GM12864 (cell line): ENCODE data around the gene GABRG3.

Experiments used
- DNase-seq: peaks from one replicate; pipeline ENCODE4 v3.0.0-alpha.2; 2011; ENCODE audit warnings: low read depth
- H3K4me3 ChIP-seq: 2 replicates; pipeline ENCODE4 v1.5.1; 2011; ENCODE audit warnings: mild to moderate bottlenecking, low read depth, low read length, control low read depth
- TF ChIP-seq, protein P1 (sequence below): IDR thresholded peaks from 2 replicates; pipeline ENCODE4 v1.5.1; 2011; ENCODE audit warnings: low read depth, mild to moderate bottlenecking, moderate library complexity, low read length, control low read depth, inconsistent platforms; ENCODE audit errors: missing control alignments

The GABRG3 gene

GRCh38 chr15:27466758-27467157, 495.8 kb downstream of the GABRG3 start:
- TF ChIP-seq, protein P1, sequence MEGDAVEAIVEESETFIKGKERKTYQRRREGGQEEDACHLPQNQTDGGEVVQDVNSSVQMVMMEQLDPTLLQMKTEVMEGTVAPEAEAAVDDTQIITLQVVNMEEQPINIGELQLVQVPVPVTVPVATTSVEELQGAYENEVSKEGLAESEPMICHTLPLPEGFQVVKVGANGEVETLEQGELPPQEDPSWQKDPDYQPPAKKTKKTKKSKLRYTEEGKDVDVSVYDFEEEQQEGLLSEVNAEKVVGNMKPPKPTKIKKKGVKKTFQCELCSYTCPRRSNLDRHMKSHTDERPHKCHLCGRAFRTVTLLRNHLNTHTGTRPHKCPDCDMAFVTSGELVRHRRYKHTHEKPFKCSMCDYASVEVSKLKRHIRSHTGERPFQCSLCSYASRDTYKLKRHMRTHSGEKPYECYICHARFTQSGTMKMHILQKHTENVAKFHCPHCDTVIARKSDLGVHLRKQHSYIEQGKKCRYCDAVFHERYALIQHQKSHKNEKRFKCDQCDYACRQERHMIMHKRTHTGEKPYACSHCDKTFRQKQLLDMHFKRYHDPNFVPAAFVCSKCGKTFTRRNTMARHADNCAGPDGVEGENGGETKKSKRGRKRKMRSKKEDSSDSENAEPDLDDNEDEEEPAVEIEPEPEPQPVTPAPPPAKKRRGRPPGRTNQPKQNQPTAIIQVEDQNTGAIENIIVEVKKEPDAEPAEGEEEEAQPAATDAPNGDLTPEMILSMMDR = no peak
- H3K4me3 ChIP-seq = no peak overlapping the region
- DNase-seq = no peak

DNA sequence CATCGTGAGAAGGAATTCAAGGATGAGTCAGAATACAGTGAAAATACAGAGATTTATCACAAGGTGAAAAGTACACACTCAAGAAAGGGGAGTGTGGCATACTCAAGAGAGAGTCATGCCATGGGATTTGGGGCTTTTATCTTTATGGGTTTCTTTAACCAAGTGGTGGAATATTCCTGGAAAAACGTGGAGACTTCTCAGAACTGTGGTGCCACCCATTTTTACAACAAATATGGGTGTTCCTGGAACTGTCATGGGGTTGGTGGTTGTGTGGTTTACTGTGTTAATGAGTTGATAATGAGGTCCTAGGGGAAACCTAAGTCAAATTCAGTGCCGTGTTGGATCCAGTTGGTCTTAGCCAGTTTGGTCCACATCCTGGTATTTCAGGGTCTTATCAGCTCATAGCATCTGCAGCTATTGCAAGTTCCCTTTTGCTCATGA, 497.2 kb downstream of the GABRG3 start:
- no peak for DNase-seq
- H3K4me3 ChIP-seq = no peak overlapping the region
- TF ChIP-seq, protein P1 = no peak

GRCh38 chr15:27473845-27474244, 502.9 kb downstream of the GABRG3 start:
- no peak for DNase-seq
- H3K4me3 ChIP-seq = no peak overlapping the region
- TF ChIP-seq, protein P1 = no peak

- H3K4me3 ChIP-seq = no peak overlapping the region
- TF ChIP-seq, protein P1 = no peak
- DNase-seq = no peak
These were observed 504.4 kb downstream of the GABRG3 start for GRCh38 chr15:27475395-27475794.

DNA sequence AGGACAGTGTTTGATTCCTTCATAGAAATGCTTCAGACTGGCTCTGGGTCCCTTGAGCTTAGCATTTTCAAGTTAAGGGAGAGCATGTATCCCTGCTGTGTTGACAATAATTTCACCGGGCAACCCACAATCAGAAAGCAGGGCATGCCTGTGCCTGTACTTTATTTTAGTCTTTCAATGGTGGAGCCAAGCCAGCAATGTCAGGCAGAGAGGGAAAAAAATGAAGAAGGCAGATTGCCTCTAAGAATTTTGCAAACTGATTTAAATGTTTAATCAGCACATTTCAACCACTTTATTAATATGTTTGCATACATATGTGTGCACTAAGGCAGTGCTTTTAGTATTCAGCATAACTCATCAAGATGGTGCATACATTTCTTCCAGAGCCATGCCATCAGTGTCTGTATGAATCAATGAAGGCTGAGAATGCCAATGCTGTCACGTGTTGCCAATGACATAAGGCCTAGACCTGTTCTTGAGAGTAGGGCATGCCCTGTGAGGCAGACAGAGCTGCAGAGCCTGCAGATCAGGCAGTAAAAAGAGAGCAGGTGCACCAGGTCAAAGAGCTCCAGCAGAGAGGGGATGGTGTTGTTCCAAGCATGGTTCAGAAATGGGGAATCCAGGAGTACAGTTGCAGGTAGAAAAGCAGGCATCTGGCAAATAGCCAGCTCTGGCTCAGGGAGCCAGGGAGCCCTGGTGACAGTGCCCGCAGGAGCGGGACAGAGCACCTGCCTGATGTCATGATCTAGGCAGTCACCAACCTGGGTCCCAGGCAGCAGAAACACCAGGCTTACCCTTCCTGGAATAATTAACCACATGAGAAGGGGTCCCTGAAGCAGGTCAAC, 508.5 kb downstream of the GABRG3 start:
- no peak for DNase-seq
- TF ChIP-seq, protein P1 = no peak
- no peak overlapping the region for H3K4me3 ChIP-seq

- TF ChIP-seq, protein P1 = no peak
- no peak overlapping the region for H3K4me3 ChIP-seq
- DNase-seq = no peak
These were observed 509.2 kb downstream of the GABRG3 start for GRCh38 chr15:27480141-27480530.

- H3K4me3 ChIP-seq = no peak overlapping the region
- TF ChIP-seq, protein P1 = no peak
- no peak for DNase-seq
These were observed 509.7 kb downstream of the GABRG3 start for GRCh38 chr15:27480642-27481041.
